Tibial nerve (tissue), 4 donors: ENCODE measurements around the gene SMIM7.

Source experiments
- CTCF ChIP-seq, 5 experiments: fragments of 200-600 bp in 3 of 5; fragments of 450-650 bp in 2 of 5; sonication (generic) in 3 of 5; IDR thresholded peaks; one replicate each; pipeline ENCODE4 v1.5.1; 2016 to 2019; ENCODE audit warnings: antibody characterized with exemption in 5 of 5, mild to moderate bottlenecking in 3 of 5, moderate library complexity in 2 of 5
- EP300 ChIP-seq, 2 donors: sonication (generic); formaldehyde crosslinking; IDR thresholded peaks; one replicate each; pipeline ENCODE4 v1.6.1; 2017; ENCODE audit warnings: antibody characterized with exemption in 2 of 2, mild to moderate bottlenecking in 1 of 2
- POLR2A ChIP-seq, 2 donors: fragments of 450-650 bp; IDR thresholded peaks; one replicate each; pipeline ENCODE4 v1.6.1; 2017; ENCODE audit warnings: antibody characterized with exemption in 2 of 2, mild to moderate bottlenecking in 2 of 2, moderate library complexity in 2 of 2

GRCh38 chr19:16613841-16614240 lies 46.1 kb downstream of the SMIM7 start:
- TF ChIP-seq POLR2A (IDR thresholded peaks at IDR 0.05) (no peak), CTCF (IDR thresholded peaks at IDR 0.05) (no peak), EP300 (IDR thresholded peaks at IDR 0.05) (no peak)
